Activated naive CD8-positive, alpha-beta T cell treated with anti-CD3 and anti-CD28 coated beads, Interleukin-2, amount 50 U/mL, for 24 hours (primary cell): ENCODE measurements around the gene MED12L.

Source experiments
- ATAC-seq: fragments of 150-1000 bp; cut with Tn5 transposase; one replicate; pipeline ENCODE4 v1.10.0; 2021
- DNase-seq: peaks from one replicate; pipeline ENCODE4 v3.0.0; 2021
- H3K27ac Mint-ChIP-seq: one replicate; pipeline ENCODE4 v1.8.0; 2021; ENCODE audit warnings: mild to moderate bottlenecking, mixed read lengths
- H3K27me3 Mint-ChIP-seq: one replicate; pipeline ENCODE4 v1.8.0; 2021; ENCODE audit warnings: mixed read lengths
- H3K36me3 Mint-ChIP-seq: one replicate; pipeline ENCODE4 v1.8.0; 2021; ENCODE audit warnings: low read depth, mixed read lengths
- H3K4me1 Mint-ChIP-seq: one replicate; pipeline ENCODE4 v1.8.0; 2021; ENCODE audit warnings: mixed read lengths
- H3K4me3 Mint-ChIP-seq: one replicate; pipeline ENCODE4 v1.8.0; 2021; ENCODE audit warnings: mild to moderate bottlenecking, moderate library complexity, mixed read lengths
- H3K9me3 Mint-ChIP-seq: one replicate; pipeline ENCODE4 v1.8.0; 2021; ENCODE audit warnings: mixed read lengths

The MED12L gene

GRCh38 chr3:151314593-151314992, 229.1 kb downstream of the MED12L start:
- peaks cover 20% of the 10 kb centered on the region for H3K4me1 Mint-ChIP-seq
- H3K27ac Mint-ChIP-seq = no peak overlapping the region
- H3K36me3 Mint-ChIP-seq = no peaks in the 10 kb centered on the region
- no peaks in the 10 kb centered on the region for H3K9me3 Mint-ChIP-seq
- no peak overlapping the region for H3K4me3 Mint-ChIP-seq
- DNase-seq = no peak
- no peak for ATAC-seq
- H3K27me3 Mint-ChIP-seq = peaks cover 4% of the 10 kb centered on the region

GRCh38 chr3:151315136-151315535, 229.7 kb downstream of the MED12L start:
- no peak for DNase-seq
- Mint-ChIP-seq H3K27me3 (peaks cover 4% of the 10 kb centered on the region), H3K4me3 (no peak overlapping the region), H3K4me1 (peaks cover 26% of the 10 kb centered on the region), H3K36me3 (no peaks in the 10 kb centered on the region), H3K9me3 (no peaks in the 10 kb centered on the region), H3K27ac (no peak overlapping the region)
- ATAC-seq = no peak

- peaks cover 29% of the 10 kb centered on the region for H3K4me1 Mint-ChIP-seq
- peak overlapping the region; percentile 39 for H3K4me3 Mint-ChIP-seq
- ATAC-seq (no peak), DNase-seq (no peak)
- H3K27me3 Mint-ChIP-seq = peaks cover 4% of the 10 kb centered on the region
- no peaks in the 10 kb centered on the region for H3K9me3 Mint-ChIP-seq
- H3K36me3 Mint-ChIP-seq = no peaks in the 10 kb centered on the region
- peak overlapping the region; percentile 43 for H3K27ac Mint-ChIP-seq
These were observed 230.4 kb downstream of the MED12L start for GRCh38 chr3:151315846-151316245.

GRCh38 chr3:151316267-151316991, 231.0 kb downstream of the MED12L start, which contains the start of gene GPR87:
Gene GPR87, minus strand, starts transcription at chr3:151316820. Its CDS starts 16,720 bp downstream, at chr3:151300100.
- ATAC-seq (peak; percentile 89), DNase-seq (no peak)
- H3K4me1 Mint-ChIP-seq = peaks cover 29% of the 10 kb centered on the region
- H3K27me3 Mint-ChIP-seq = peaks cover 4% of the 10 kb centered on the region
- peak within 1 kb of the TSS; percentile 43 for H3K27ac Mint-ChIP-seq
- H3K4me3 Mint-ChIP-seq = peak within 1 kb of the TSS; percentile 41
- H3K9me3 Mint-ChIP-seq = no peaks in the 10 kb centered on the region
- no peaks in the 10 kb centered on the region for H3K36me3 Mint-ChIP-seq

- Mint-ChIP-seq H3K27ac (no peak overlapping the region), H3K36me3 (no peaks in the 10 kb centered on the region), H3K4me1 (peaks cover 34% of the 10 kb centered on the region), H3K9me3 (no peaks in the 10 kb centered on the region), H3K27me3 (peaks cover 9% of the 10 kb centered on the region), H3K4me3 (no peak overlapping the region)
- ATAC-seq (no peak), DNase-seq (no peak)
These were observed 232.8 kb downstream of the MED12L start for GRCh38 chr3:151318313-151318712.

GRCh38 chr3:151318991-151319390, 233.5 kb downstream of the MED12L start:
- DNase-seq = no peak
- Mint-ChIP-seq H3K36me3 (no peaks in the 10 kb centered on the region), H3K4me1 (peaks cover 38% of the 10 kb centered on the region), H3K27ac (no peak overlapping the region), H3K9me3 (no peaks in the 10 kb centered on the region), H3K4me3 (no peak overlapping the region), H3K27me3 (peaks cover 9% of the 10 kb centered on the region)
- no peak for ATAC-seq

GRCh38 chr3:151319628-151320027, 234.2 kb downstream of the MED12L start:
- H3K4me1 Mint-ChIP-seq = peaks cover 38% of the 10 kb centered on the region
- no peak overlapping the region for H3K4me3 Mint-ChIP-seq
- no peaks in the 10 kb centered on the region for H3K36me3 Mint-ChIP-seq
- peaks cover 9% of the 10 kb centered on the region for H3K27me3 Mint-ChIP-seq
- H3K27ac Mint-ChIP-seq = no peak overlapping the region
- ATAC-seq (no peak), DNase-seq (no peak)
- H3K9me3 Mint-ChIP-seq = no peaks in the 10 kb centered on the region

- H3K27me3 Mint-ChIP-seq = peaks cover 6% of the 10 kb centered on the region
- H3K4me3 Mint-ChIP-seq = no peak overlapping the region
- H3K4me1 Mint-ChIP-seq = peaks cover 38% of the 10 kb centered on the region
- no peak overlapping the region for H3K27ac Mint-ChIP-seq
- no peak for DNase-seq
- no peaks in the 10 kb centered on the region for H3K36me3 Mint-ChIP-seq
- no peak for ATAC-seq
- no peaks in the 10 kb centered on the region for H3K9me3 Mint-ChIP-seq
These were observed 234.7 kb downstream of the MED12L start for GRCh38 chr3:151320131-151320530.

GRCh38 chr3:151321526-151321925, 236.1 kb downstream of the MED12L start:
- Mint-ChIP-seq H3K27ac (no peak overlapping the region), H3K36me3 (no peaks in the 10 kb centered on the region), H3K27me3 (peaks cover 5% of the 10 kb centered on the region), H3K4me3 (no peak overlapping the region), H3K4me1 (peaks cover 28% of the 10 kb centered on the region), H3K9me3 (no peaks in the 10 kb centered on the region)
- no peak for DNase-seq
- ATAC-seq = no peak

GRCh38 chr3:151322511-151322910, 237.0 kb downstream of the MED12L start:
- ATAC-seq (no peak), DNase-seq (no peak)
- Mint-ChIP-seq H3K27ac (no peak overlapping the region), H3K4me3 (no peak overlapping the region), H3K27me3 (peaks cover 5% of the 10 kb centered on the region), H3K36me3 (no peaks in the 10 kb centered on the region), H3K4me1 (peaks cover 24% of the 10 kb centered on the region), H3K9me3 (no peaks in the 10 kb centered on the region)

- Mint-ChIP-seq H3K27me3 (peaks cover 2% of the 10 kb centered on the region), H3K36me3 (no peaks in the 10 kb centered on the region), H3K27ac (no peak overlapping the region), H3K4me1 (peaks cover 16% of the 10 kb centered on the region), H3K4me3 (no peak overlapping the region), H3K9me3 (no peaks in the 10 kb centered on the region)
- DNase-seq (no peak), ATAC-seq (no peak)
These were observed 242.2 kb downstream of the MED12L start for GRCh38 chr3:151327571-151328198.

- Mint-ChIP-seq H3K36me3 (no peaks in the 10 kb centered on the region), H3K9me3 (no peaks in the 10 kb centered on the region), H3K4me3 (peak overlapping the region; percentile 43), H3K4me1 (peaks cover 12% of the 10 kb centered on the region), H3K27ac (peak overlapping the region; percentile 29), H3K27me3 (peaks cover 2% of the 10 kb centered on the region)
- ATAC-seq (peak; percentile 77), DNase-seq (no peak)
These were observed 243.0 kb downstream of the MED12L start for GRCh38 chr3:151328298-151328995.

GRCh38 chr3:151329363-151329762, 243.9 kb downstream of the MED12L start, which contains the start of gene P2RY13:
Gene P2RY13, minus strand, starts transcription at chr3:151329549. Its CDS starts 21 bp downstream, at chr3:151329528.
- H3K4me3 Mint-ChIP-seq = peak within 1 kb of the TSS; percentile 43
- peaks cover 2% of the 10 kb centered on the region for H3K27me3 Mint-ChIP-seq
- ATAC-seq (no peak), DNase-seq (no peak)
- H3K27ac Mint-ChIP-seq = peak within 1 kb of the TSS; percentile 29
- H3K9me3 Mint-ChIP-seq = no peaks in the 10 kb centered on the region
- no peaks in the 10 kb centered on the region for H3K36me3 Mint-ChIP-seq
- H3K4me1 Mint-ChIP-seq = peaks cover 9% of the 10 kb centered on the region

- no peak for ATAC-seq
These were observed 244.9 kb downstream of the MED12L start for GRCh38 chr3:151330379-151330778.

GRCh38 chr3:151330899-151331298, 245.4 kb downstream of the MED12L start:
- DNase-seq = no peak
- H3K27me3 Mint-ChIP-seq = peaks cover 2% of the 10 kb centered on the region
- no peak overlapping the region for H3K4me3 Mint-ChIP-seq
- no peaks in the 10 kb centered on the region for H3K36me3 Mint-ChIP-seq
- no peak overlapping the region for H3K27ac Mint-ChIP-seq
- no peak for ATAC-seq
- H3K9me3 Mint-ChIP-seq = no peaks in the 10 kb centered on the region
- peaks cover 9% of the 10 kb centered on the region for H3K4me1 Mint-ChIP-seq

More at GRCh38 chr3:151330379-151330778, 244.9 kb downstream of the MED12L start:
- no peak overlapping the region for H3K27ac Mint-ChIP-seq
- H3K36me3 Mint-ChIP-seq = no peaks in the 10 kb centered on the region
- DNase-seq = no peak
- H3K27me3 Mint-ChIP-seq = peaks cover 2% of the 10 kb centered on the region
- no peak overlapping the region for H3K4me3 Mint-ChIP-seq
- no peaks in the 10 kb centered on the region for H3K9me3 Mint-ChIP-seq
- peaks cover 9% of the 10 kb centered on the region for H3K4me1 Mint-ChIP-seq
